Germinal center (tissue), 1 donor: ENCODE data around the gene RAMP3.
A peak's percentile ranks its signal among the peaks of the same experiment; 100 is the strongest.
"Not testable (repeated sequence)": the region's sequence is repeated elsewhere in the genome, so short reads cannot be mapped to it uniquely, and the experiment has no call there.

ENCODE experiments used
- DNase-seq: peaks from one replicate; pipeline ENCODE4 v3.0.0; 2012; ENCODE audit warnings: mixed read lengths, low spot score

The RAMP3 gene

GRCh38 chr7:45157653-45158401, at the start of gene RAMP3:
RAMP3 (plus strand) TSS chr7:45157791; CDS start chr7:45157829, 38 bp downstream.
- no peak for DNase-seq

- no peak for DNase-seq
These were observed 48.7 kb upstream of the RAMP3 start for GRCh38 chr7:45108863-45109262.

- peak; percentile 91 for DNase-seq
These were observed 46.0 kb upstream of the RAMP3 start, which contains the start of gene TBRG4 for GRCh38 chr7:45111298-45112223. TBRG4 (minus strand) TSS chr7:45111697; CDS start chr7:45109237, 2,460 bp downstream.

GRCh38 chr7:45112648-45113047, 44.9 kb upstream of the RAMP3 start:
- DNase-seq: no peak

- not testable (repeated sequence) for DNase-seq
These were observed 43.3 kb upstream of the RAMP3 start for GRCh38 chr7:45114257-45114656.

GRCh38 chr7:45114926-45115325, 42.7 kb upstream of the RAMP3 start:
- DNase-seq: no peak

- DNase-seq: no peak
These were observed 41.5 kb upstream of the RAMP3 start for GRCh38 chr7:45116048-45116447.

GRCh38 chr7:45117582-45117981, 40.0 kb upstream of the RAMP3 start:
- DNase-seq: no peak

- no peak for DNase-seq
These were observed 39.3 kb upstream of the RAMP3 start for GRCh38 chr7:45118292-45118691.

GRCh38 chr7:45118889-45119331, 38.7 kb upstream of the RAMP3 start:
- peak; percentile 40 for DNase-seq

GRCh38 chr7:45119550-45119949, 38.0 kb upstream of the RAMP3 start:
- no peak for DNase-seq

GRCh38 chr7:45122975-45123860, 34.4 kb upstream of the RAMP3 start:
- DNase-seq: no peak

GRCh38 chr7:45123913-45124710, 33.5 kb upstream of the RAMP3 start:
- no peak for DNase-seq

- no peak for DNase-seq
These were observed 32.2 kb upstream of the RAMP3 start for GRCh38 chr7:45125193-45125904.

- DNase-seq: no peak
These were observed 31.4 kb upstream of the RAMP3 start for GRCh38 chr7:45126201-45126600.

GRCh38 chr7:45126920-45127319, 30.7 kb upstream of the RAMP3 start:
- no peak for DNase-seq

- DNase-seq: no peak
These were observed 28.3 kb upstream of the RAMP3 start for GRCh38 chr7:45129181-45129800.

GRCh38 chr7:45129906-45130305, 27.7 kb upstream of the RAMP3 start:
- DNase-seq: no peak

GRCh38 chr7:45130910-45131309, 26.7 kb upstream of the RAMP3 start:
- DNase-seq: no peak

- DNase-seq: no peak
These were observed 25.7 kb upstream of the RAMP3 start for GRCh38 chr7:45131891-45132290.
